HCT116 (cell line): ENCODE data around the gene SOX6. TPM values are rescaled to one million over a fixed set of nuclear protein-coding genes. Genes with fewer than 3 reads are reported as not detected.

ENCODE experiments used
- ATAC-seq: fragments of 200-7000 bp; cut with Tn5 transposase; 2 replicates; pipeline ENCODE4 v1.9.1; 2020; ENCODE audit warnings: mild to moderate bottlenecking, moderate library complexity
- BruUV-seq: library from RNA; stranded (reverse); fragments of 400-500 nt; replicated peaks from 2 replicates; lab custom pipeline; 2021; lab: Mats Ljungman, UMichigan
- CTCF ChIA-PET: fragments of 300-600 bp; sonication (Branson Sonifier 250); formaldehyde crosslinking; loops from one replicate; lab custom pipeline; 2021; ENCODE audit warnings: antibody characterized with exemption; lab: Charles Lee
- POLR2A ChIA-PET: fragments of 300-600, 350-600 bp; sonication (Branson Sonifier 250); formaldehyde crosslinking; loops from one replicate; lab custom pipeline; 2021; ENCODE audit warnings: antibody characterized with exemption; lab: Charles Lee
- RAD21 ChIA-PET, 2 experiments: fragments of 300-600 bp; sonication (Branson Sonifier 250); formaldehyde crosslinking; loops; one replicate each; lab custom pipeline; 2023; ENCODE audit warnings: low total read pairs in 2 of 2; ENCODE audit not compliant: uncharacterized antibody in 2 of 2, unreplicated experiment in 2 of 2, low non-redundant PET in 1 of 2; lab: Charles Lee
- DNase-seq: peaks from one replicate; pipeline ENCODE4 v3.0.0-alpha.2; 2010; ENCODE audit warnings: low read depth, low spot score
- H2AFZ ChIP-seq: fragments of 200-600 bp; shearing (Covaris generic), sonication (generic); 2 replicates; pipeline ENCODE4 v1.6.1; 2017; ENCODE audit warnings: low read depth, mixed run types, mixed read lengths, antibody characterized with exemption, low read length; ENCODE audit not compliant: poor library complexity, severe bottlenecking
- H3K27ac ChIP-seq: 2 replicates; pipeline ENCODE4 v1.5.1; 2012; ENCODE audit warnings: low read depth, low read length
- H3K27me3 ChIP-seq: fragments of 200-600 bp; sonication (generic); 2 replicates; pipeline ENCODE4 v1.6.1; 2016; ENCODE audit warnings: mixed run types, low read length, mixed read lengths; ENCODE audit not compliant: insufficient read depth
- H3K36me3 ChIP-seq, 2 experiments: fragments of 200-500 bp in 1 of 2; fragments of 200-600 bp in 1 of 2; sonication (Bioruptor generic) in 1 of 2; sonication (generic) in 1 of 2; 2 replicates each; pipeline versions ENCODE4 v1.5.1 to v1.6.1; 2014 to 2016; ENCODE audit warnings: low read length in 2 of 2, inconsistent platforms in 1 of 2, mixed read lengths in 1 of 2, mixed run types in 1 of 2; ENCODE audit not compliant: insufficient read depth in 2 of 2, control insufficient read depth in 1 of 2
- H3K4me1 ChIP-seq, 2 experiments: fragments of 200-600 bp in 1 of 2; sonication (generic) in 1 of 2; 2 replicates each; pipeline versions ENCODE4 v1.5.1 to v1.6.1; 2012 to 2017; ENCODE audit warnings: low read length in 2 of 2, inconsistent platforms in 1 of 2, mild to moderate bottlenecking in 1 of 2, mixed read lengths in 1 of 2, mixed run types in 1 of 2, moderate library complexity in 1 of 2; ENCODE audit not compliant: insufficient read depth in 2 of 2, control insufficient read depth in 1 of 2
- H3K4me2 ChIP-seq: fragments of 200-600 bp; sonication (generic); 2 replicates; pipeline ENCODE4 v1.6.1; 2017; ENCODE audit warnings: mixed run types, low read length, mixed read lengths
- H3K4me3 ChIP-seq, 2 experiments: fragments of 200-600 bp in 1 of 2; sonication (generic) in 1 of 2; replicated peaks in 1 of 2; 2 replicates each; pipeline ENCODE4 v1.5.1; 2011 to 2016; ENCODE audit warnings: low read length in 2 of 2, control low read depth in 1 of 2, low read depth in 1 of 2, mild to moderate bottlenecking in 1 of 2, mixed read lengths in 1 of 2, mixed run types in 1 of 2
- H3K79me2 ChIP-seq: fragments of 200-600 bp; sonication (generic); 2 replicates; pipeline ENCODE4 v1.6.1; 2017; ENCODE audit warnings: mild to moderate bottlenecking, mixed run types, low read length, moderate library complexity, mixed read lengths; ENCODE audit not compliant: insufficient read depth
- H3K9ac ChIP-seq: fragments of 200-600 bp; sonication (generic); 2 replicates; pipeline ENCODE4 v1.6.1; 2016; ENCODE audit warnings: low read length, mixed read lengths
- H3K9me2 ChIP-seq: fragments of 200-600 bp; sonication (generic), shearing (Covaris generic); 2 replicates; pipeline ENCODE4 v1.6.1; 2017; ENCODE audit warnings: mixed run types, mild to moderate bottlenecking, moderate library complexity; ENCODE audit not compliant: insufficient read depth
- H3K9me3 ChIP-seq, 2 experiments: fragments of 200-500 bp in 1 of 2; fragments of 200-600 bp in 1 of 2; sonication (Bioruptor generic) in 1 of 2; sonication (generic) in 1 of 2; 2 replicates each; pipeline ENCODE4 v1.6.1; 2014 to 2017; ENCODE audit warnings: low read length in 2 of 2, mixed read lengths in 2 of 2, inconsistent platforms in 1 of 2, low read depth in 1 of 2, mild to moderate bottlenecking in 1 of 2, mixed run types in 1 of 2, moderate library complexity in 1 of 2; ENCODE audit not compliant: control insufficient read depth in 1 of 2, insufficient read depth in 1 of 2
- H4K20me1 ChIP-seq: fragments of 200-600 bp; sonication (generic), shearing (Covaris generic); 2 replicates; pipeline ENCODE4 v1.6.1; 2017; ENCODE audit warnings: mixed run types, mild to moderate bottlenecking, moderate library complexity; ENCODE audit not compliant: insufficient read depth
- ATF3 ChIP-seq: IDR thresholded peaks from 2 replicates; pipeline ENCODE4 v1.6.1; 2012
- CBX3 ChIP-seq: IDR thresholded peaks from 2 replicates; pipeline ENCODE4 v1.6.1; 2012; ENCODE audit warnings: low read depth
- EGR1 ChIP-seq: IDR thresholded peaks from 2 replicates; pipeline ENCODE4 v1.6.1; 2012; ENCODE audit warnings: low read depth
- ELF1 ChIP-seq: IDR thresholded peaks from 2 replicates; pipeline ENCODE4 v1.6.1; 2012; ENCODE audit warnings: low read depth, borderline replicate concordance
- EZH2 ChIP-seq: fragments of 200-600 bp; sonication (generic); IDR thresholded peaks from 2 replicates; pipeline ENCODE4 v1.6.1; 2017; ENCODE audit warnings: antibody characterized with exemption, mixed run types
- JUND ChIP-seq: IDR thresholded peaks from 2 replicates; pipeline ENCODE4 v1.6.1; 2012
- POLR2AphosphoS5 ChIP-seq: IDR thresholded peaks from 2 replicates; pipeline ENCODE4 v1.6.1; 2011; ENCODE audit warnings: mild to moderate bottlenecking, low read depth, low read length, moderate library complexity
- RAD21 ChIP-seq: IDR thresholded peaks from 2 replicates; pipeline ENCODE4 v1.6.1; 2012; ENCODE audit warnings: low read depth, mild to moderate bottlenecking
- SIN3A ChIP-seq: IDR thresholded peaks from 2 replicates; pipeline ENCODE4 v1.6.1; 2012; ENCODE audit warnings: low read depth
- SP1 ChIP-seq: IDR thresholded peaks from 2 replicates; pipeline ENCODE4 v1.6.1; 2012; ENCODE audit warnings: low read depth
- SRF ChIP-seq: IDR thresholded peaks from 2 replicates; pipeline ENCODE4 v1.6.1; 2012; ENCODE audit warnings: low read depth
- TCF7L2 ChIP-seq: IDR thresholded peaks from 2 replicates; pipeline ENCODE4 v1.7.0; 2011; ENCODE audit warnings: borderline replicate concordance, inconsistent platforms; ENCODE audit not compliant: insufficient read depth, insufficient read length; ENCODE audit errors: extremely low read depth
- ZFX ChIP-seq: fragments of 450-650 bp; IDR thresholded peaks from 2 replicates; pipeline ENCODE4 v1.6.1; 2017
- ZNF274 ChIP-seq: fragments of 200-500 bp; sonication (Bioruptor generic); IDR thresholded peaks from 2 replicates; pipeline ENCODE4 v1.6.1; 2014; ENCODE audit warnings: mild to moderate bottlenecking, low read depth, low read length, inconsistent platforms
- intact Hi-C: fragments of 100-400 bp; cut with micrococcal nuclease; formaldehyde crosslinking; loops from 2 replicates; pipeline ENCODE4 v1.10.0; 2022
- total RNA-seq: library from RNA; stranded (reverse); gene quantifications from one replicate; pipeline ENCODE4 v1.2.1, GENCODE V29; 2021; ENCODE audit not compliant: unreplicated experiment
- TF ChIP-seq, protein P1 (sequence below): IDR thresholded peaks from 2 replicates; pipeline ENCODE4 v1.6.1; 2012
- TF ChIP-seq, protein P2 (sequence below): IDR thresholded peaks from 2 replicates; pipeline ENCODE4 v1.6.1; 2011; ENCODE audit warnings: mild to moderate bottlenecking, low read length, moderate library complexity; ENCODE audit not compliant: insufficient replicate concordance; ENCODE audit errors: extremely low read depth

Gene SOX6
- total RNA-seq, 1 experiment from 2014 or later: 0.81 TPM

GRCh38 chr11:15971215-15971546 lies 385.2 kb downstream of the SOX6 start:
- DNase-seq: no peak
- H3K9me3 ChIP-seq: no peaks in the 10 kb centered on the region
- CTCF ChIA-PET: no interaction called here
- H3K4me3 ChIP-seq: no peak overlapping the region
- H3K79me2 ChIP-seq: no peaks in the 10 kb centered on the region
- H3K36me3 ChIP-seq: no peaks in the 10 kb centered on the region
- no peak overlapping the region for H3K4me2 ChIP-seq
- H2AFZ ChIP-seq: no peak overlapping the region
- no peak for ATAC-seq
- no peak overlapping the region for H3K9ac ChIP-seq
- intact Hi-C loops: no loop called here
- no peak for TF ChIP-seq EZH2
- TF ChIP-seq ZNF274: no peak
- no peak for TF ChIP-seq SP1
- TF ChIP-seq, protein P1, sequence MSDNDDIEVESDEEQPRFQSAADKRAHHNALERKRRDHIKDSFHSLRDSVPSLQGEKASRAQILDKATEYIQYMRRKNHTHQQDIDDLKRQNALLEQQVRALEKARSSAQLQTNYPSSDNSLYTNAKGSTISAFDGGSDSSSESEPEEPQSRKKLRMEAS: no peak
- TF ChIP-seq ATF3: no peak
- no peak for TF ChIP-seq CBX3
- TF ChIP-seq POLR2AphosphoS5: no peak
- no peak for TF ChIP-seq RAD21
- TF ChIP-seq EGR1: no peak
- TF ChIP-seq, protein P2, sequence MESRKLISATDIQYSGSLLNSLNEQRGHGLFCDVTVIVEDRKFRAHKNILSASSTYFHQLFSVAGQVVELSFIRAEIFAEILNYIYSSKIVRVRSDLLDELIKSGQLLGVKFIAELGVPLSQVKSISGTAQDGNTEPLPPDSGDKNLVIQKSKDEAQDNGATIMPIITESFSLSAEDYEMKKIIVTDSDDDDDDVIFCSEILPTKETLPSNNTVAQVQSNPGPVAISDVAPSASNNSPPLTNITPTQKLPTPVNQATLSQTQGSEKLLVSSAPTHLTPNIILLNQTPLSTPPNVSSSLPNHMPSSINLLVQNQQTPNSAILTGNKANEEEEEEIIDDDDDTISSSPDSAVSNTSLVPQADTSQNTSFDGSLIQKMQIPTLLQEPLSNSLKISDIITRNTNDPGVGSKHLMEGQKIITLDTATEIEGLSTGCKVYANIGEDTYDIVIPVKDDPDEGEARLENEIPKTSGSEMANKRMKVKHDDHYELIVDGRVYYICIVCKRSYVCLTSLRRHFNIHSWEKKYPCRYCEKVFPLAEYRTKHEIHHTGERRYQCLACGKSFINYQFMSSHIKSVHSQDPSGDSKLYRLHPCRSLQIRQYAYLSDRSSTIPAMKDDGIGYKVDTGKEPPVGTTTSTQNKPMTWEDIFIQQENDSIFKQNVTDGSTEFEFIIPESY: no peak
- TF ChIP-seq ELF1: no peak
- no peak for TF ChIP-seq SRF
- TF ChIP-seq TCF7L2: no peak
- no peak for TF ChIP-seq JUND
- TF ChIP-seq SIN3A: no peak
- no peak for TF ChIP-seq ZFX
- no peak overlapping the region for H3K27ac ChIP-seq
- peaks cover 2 to 6% of the 10 kb centered on the region in 2 experiments; a peak in 2 of 4 replicates for H3K4me1 ChIP-seq
- POLR2A ChIA-PET: no interaction called here
- H3K9me2 ChIP-seq: no peaks in the 10 kb centered on the region
- no TSS peak for BruUV-seq
- RAD21 ChIA-PET: no interaction called here
- no peaks in the 10 kb centered on the region for H3K27me3 ChIP-seq
- H4K20me1 ChIP-seq: no peaks in the 10 kb centered on the region
